ENCODE results near the gene CCDC50. TPM values are rescaled to one million over a fixed set of nuclear protein-coding genes. Genes with fewer than 3 reads are reported as not detected.
A peak's percentile ranks its signal among the peaks of the same experiment; 100 is the strongest.

CCDC50 gene
- total RNA-seq (2014; rRNA removed; shearing (Covaris generic)), result 23.4 and 24.5 TPM in 2 replicates

GRCh38 chr3:191328962-191329653, at the start of gene CCDC50:
TSS of gene CCDC50 (plus strand) at chr3:191329394. CDS start at chr3:191329675, 281 bp downstream.
- Histone ChIP-seq H3K4me1 (no peaks in the 10 kb centered on the region), H3K9me3 (replicated peaks) (no peaks in the 10 kb centered on the region)

GRCh38 chr3:191280111-191280510, 49.1 kb upstream of the CCDC50 start:
- no peaks in the 10 kb centered on the region for H3K36me3 ChIP-seq
- H3K4me1 ChIP-seq, result no peaks in the 10 kb centered on the region
- H3K4me3 ChIP-seq, result no peak overlapping the region
- H3K27me3 ChIP-seq, result no peaks in the 10 kb centered on the region
- DNase-seq, result no peak
- no peak overlapping the region for H3K27ac ChIP-seq
- no peaks in the 10 kb centered on the region for H3K9me3 ChIP-seq (replicated peaks)

More at GRCh38 chr3:191328962-191329653, at the start of gene CCDC50:
- no peaks in the 10 kb centered on the region for H3K36me3 ChIP-seq
- H3K27ac ChIP-seq, result peak within 1 kb of the TSS; percentile 89
- no peaks in the 10 kb centered on the region for H3K27me3 ChIP-seq
- H3K4me3 ChIP-seq, result peak within 1 kb of the TSS; percentile 93
- peak; percentile 65 for DNase-seq

- no peaks in the 10 kb centered on the region for H3K27me3 ChIP-seq
- no peak overlapping the region for H3K27ac ChIP-seq
- no peaks in the 10 kb centered on the region for H3K9me3 ChIP-seq (replicated peaks)
- H3K36me3 ChIP-seq, result no peaks in the 10 kb centered on the region
- H3K4me1 ChIP-seq, result no peaks in the 10 kb centered on the region
- H3K4me3 ChIP-seq, result no peak overlapping the region
- DNase-seq, result no peak
Measured at GRCh38 chr3:191280882-191281281, 48.3 kb upstream of the CCDC50 start.

- Histone ChIP-seq H3K36me3 (no peaks in the 10 kb centered on the region), H3K4me1 (no peaks in the 10 kb centered on the region), H3K27me3 (no peaks in the 10 kb centered on the region), H3K27ac (no peak overlapping the region), H3K9me3 (replicated peaks) (no peaks in the 10 kb centered on the region), H3K4me3 (no peak overlapping the region)
- no peak for DNase-seq
Measured at GRCh38 chr3:191282251-191283185, 46.7 kb upstream of the CCDC50 start.

GRCh38 chr3:191283400-191283799, 45.8 kb upstream of the CCDC50 start:
- Histone ChIP-seq H3K4me1 (no peaks in the 10 kb centered on the region), H3K9me3 (replicated peaks) (no peaks in the 10 kb centered on the region), H3K36me3 (no peaks in the 10 kb centered on the region), H3K4me3 (no peak overlapping the region), H3K27me3 (no peaks in the 10 kb centered on the region), H3K27ac (no peak overlapping the region)
- no peak for DNase-seq

- Histone ChIP-seq H3K4me3 (no peak overlapping the region), H3K27ac (no peak overlapping the region), H3K4me1 (no peaks in the 10 kb centered on the region), H3K9me3 (replicated peaks) (no peaks in the 10 kb centered on the region), H3K36me3 (no peaks in the 10 kb centered on the region), H3K27me3 (no peaks in the 10 kb centered on the region)
- no peak for DNase-seq
Measured at GRCh38 chr3:191290311-191291025, 38.7 kb upstream of the CCDC50 start.

GRCh38 chr3:191292243-191293015, 36.8 kb upstream of the CCDC50 start:
- no peak for DNase-seq
- no peak overlapping the region for H3K27ac ChIP-seq

GRCh38 chr3:191294291-191294690, 34.9 kb upstream of the CCDC50 start:
- Histone ChIP-seq H3K4me3 (no peak overlapping the region), H3K9me3 (replicated peaks) (no peaks in the 10 kb centered on the region), H3K4me1 (no peaks in the 10 kb centered on the region), H3K27ac (no peak overlapping the region), H3K36me3 (no peaks in the 10 kb centered on the region), H3K27me3 (no peaks in the 10 kb centered on the region)
- DNase-seq, result no peak

More at GRCh38 chr3:191292243-191293015, 36.8 kb upstream of the CCDC50 start:
- no peaks in the 10 kb centered on the region for H3K9me3 ChIP-seq (replicated peaks)
- H3K27me3 ChIP-seq, result no peaks in the 10 kb centered on the region
- H3K4me3 ChIP-seq, result no peak overlapping the region
- no peaks in the 10 kb centered on the region for H3K4me1 ChIP-seq
- no peaks in the 10 kb centered on the region for H3K36me3 ChIP-seq

GRCh38 chr3:191296041-191296541, 33.1 kb upstream of the CCDC50 start:
- H3K4me3 ChIP-seq, result no peak overlapping the region
- no peaks in the 10 kb centered on the region for H3K4me1 ChIP-seq
- no peaks in the 10 kb centered on the region for H3K36me3 ChIP-seq
- no peak overlapping the region for H3K27ac ChIP-seq
- H3K27me3 ChIP-seq, result no peaks in the 10 kb centered on the region
- no peak for DNase-seq
- no peaks in the 10 kb centered on the region for H3K9me3 ChIP-seq (replicated peaks)

- no peaks in the 10 kb centered on the region for H3K27me3 ChIP-seq
- no peak overlapping the region for H3K27ac ChIP-seq
- H3K4me1 ChIP-seq, result no peaks in the 10 kb centered on the region
- no peaks in the 10 kb centered on the region for H3K9me3 ChIP-seq (replicated peaks)
- no peaks in the 10 kb centered on the region for H3K36me3 ChIP-seq
- H3K4me3 ChIP-seq, result no peak overlapping the region
- no peak for DNase-seq
Measured at GRCh38 chr3:191298846-191299245, 30.3 kb upstream of the CCDC50 start.

- no peak for DNase-seq
- H3K4me1 ChIP-seq, result no peaks in the 10 kb centered on the region
- no peak overlapping the region for H3K4me3 ChIP-seq
- no peaks in the 10 kb centered on the region for H3K36me3 ChIP-seq
- H3K9me3 ChIP-seq (replicated peaks), result no peaks in the 10 kb centered on the region
- H3K27me3 ChIP-seq, result no peaks in the 10 kb centered on the region
- no peak overlapping the region for H3K27ac ChIP-seq
Measured at GRCh38 chr3:191300422-191300821, 28.8 kb upstream of the CCDC50 start.

GRCh38 chr3:191301017-191301416, 28.2 kb upstream of the CCDC50 start:
- H3K27ac ChIP-seq, result no peak overlapping the region
- no peaks in the 10 kb centered on the region for H3K9me3 ChIP-seq (replicated peaks)
- no peak overlapping the region for H3K4me3 ChIP-seq
- DNase-seq, result no peak
- H3K27me3 ChIP-seq, result no peaks in the 10 kb centered on the region
- no peaks in the 10 kb centered on the region for H3K4me1 ChIP-seq
- no peaks in the 10 kb centered on the region for H3K36me3 ChIP-seq

- Histone ChIP-seq H3K36me3 (no peaks in the 10 kb centered on the region), H3K27me3 (no peaks in the 10 kb centered on the region), H3K4me1 (no peaks in the 10 kb centered on the region), H3K27ac (no peak overlapping the region), H3K9me3 (replicated peaks) (no peaks in the 10 kb centered on the region), H3K4me3 (no peak overlapping the region)
- no peak for DNase-seq
Measured at GRCh38 chr3:191301782-191302411, 27.3 kb upstream of the CCDC50 start.

GRCh38 chr3:191302451-191302850, 26.7 kb upstream of the CCDC50 start:
- H3K27ac ChIP-seq, result no peak overlapping the region
- no peaks in the 10 kb centered on the region for H3K4me1 ChIP-seq
- no peaks in the 10 kb centered on the region for H3K27me3 ChIP-seq
- H3K4me3 ChIP-seq, result no peak overlapping the region
- no peaks in the 10 kb centered on the region for H3K36me3 ChIP-seq
- no peaks in the 10 kb centered on the region for H3K9me3 ChIP-seq (replicated peaks)
- no peak for DNase-seq
